ENCODE measurements around the gene ZNF584. TPM values are rescaled to one million over a fixed set of nuclear protein-coding genes. Genes with fewer than 3 reads are reported as not detected.

The ZNF584 gene
- total and polyA plus RNA-seq, 2 experiments from 2014 or later: 2.3 to 8.1 TPM

DNA sequence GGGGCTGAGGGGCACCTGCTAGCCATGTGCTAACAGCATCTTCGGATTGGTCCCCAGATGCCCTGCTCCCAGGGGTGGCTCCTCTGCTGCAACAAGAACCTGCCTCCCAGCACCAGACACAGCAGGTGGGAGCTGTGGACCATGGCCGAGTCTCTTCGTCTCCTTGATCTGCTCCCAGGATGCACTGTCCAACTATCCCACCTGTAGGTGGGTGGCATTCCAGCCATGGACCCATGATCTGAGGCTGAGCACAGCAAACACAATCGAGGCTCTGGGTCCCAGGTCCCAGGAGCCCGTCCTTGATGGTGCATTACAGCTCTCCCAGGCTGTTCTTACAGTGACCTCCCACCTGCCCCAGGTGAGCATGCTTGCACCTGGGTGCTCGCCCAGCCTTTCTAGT lies 29.2 kb upstream of the ZNF584 start:
- Histone ChIP-seq H3K9me2 (ENCODE audit: insufficient read depth) (no peaks in the 10 kb centered on the region), H3K4me1 (ENCODE audit: insufficient read depth) (0 out of 2 replicates have a peak, but pooled peaks cover 7% of the 10 kb centered on the region), H3F3A (replicated peaks; ENCODE audit: low read depth) (0 out of 2 replicates have a peak, but pooled peaks cover 4% of the 10 kb centered on the region), H2AFZ (no peak overlapping the region), H4K20me1 (replicated peaks; ENCODE audit: insufficient read depth) (no peaks in the 10 kb centered on the region), H3K4me2 (no peak overlapping the region), H3K27me3 (ENCODE audit: insufficient read depth) (no peaks in the 10 kb centered on the region), H3K4me3 (no peak overlapping the region), H3K27ac (ENCODE audit: low read depth) (no peak overlapping the region), H3K36me3 (ENCODE audit: insufficient read depth) (no peaks in the 10 kb centered on the region), H3K79me2 (replicated peaks; ENCODE audit: insufficient read depth) (no peaks in the 10 kb centered on the region)
- Mint-ChIP-seq H3K27ac (no peak overlapping the region), H3K4me1 (peaks cover 9% of the 10 kb centered on the region), H3K4me3 (peak overlapping the region; percentile 84), H3K9me3 (no peaks in the 10 kb centered on the region), H3K27me3 (ENCODE audit: insufficient read depth, low read depth, poor library complexity) (peaks cover 24% of the 10 kb centered on the region), H3K36me3 (ENCODE audit: low read depth) (no peaks in the 10 kb centered on the region; the same call in 2 of the 3 replicates)
- no peak for DNase-seq (ENCODE audit: low spot score)
- TF ChIP-seq POLR2AphosphoS5 (IDR thresholded peaks at IDR 0.05; ENCODE audit: low read depth) (no peak), EZH2 (IDR thresholded peaks at IDR 0.05; ENCODE audit: low read depth, unreplicated experiment) (no peak), JUNB (IDR thresholded peaks at IDR 0.05; ENCODE audit: unreplicated experiment) (no peak), ZNF462 (CRISPR knock-in tag; IDR thresholded peaks at IDR 0.05) (no peak), EZH2phosphoT487 (IDR thresholded peaks at IDR 0.05; ENCODE audit: unreplicated experiment) (no peak)
- TF ChIP-seq, protein P1, sequence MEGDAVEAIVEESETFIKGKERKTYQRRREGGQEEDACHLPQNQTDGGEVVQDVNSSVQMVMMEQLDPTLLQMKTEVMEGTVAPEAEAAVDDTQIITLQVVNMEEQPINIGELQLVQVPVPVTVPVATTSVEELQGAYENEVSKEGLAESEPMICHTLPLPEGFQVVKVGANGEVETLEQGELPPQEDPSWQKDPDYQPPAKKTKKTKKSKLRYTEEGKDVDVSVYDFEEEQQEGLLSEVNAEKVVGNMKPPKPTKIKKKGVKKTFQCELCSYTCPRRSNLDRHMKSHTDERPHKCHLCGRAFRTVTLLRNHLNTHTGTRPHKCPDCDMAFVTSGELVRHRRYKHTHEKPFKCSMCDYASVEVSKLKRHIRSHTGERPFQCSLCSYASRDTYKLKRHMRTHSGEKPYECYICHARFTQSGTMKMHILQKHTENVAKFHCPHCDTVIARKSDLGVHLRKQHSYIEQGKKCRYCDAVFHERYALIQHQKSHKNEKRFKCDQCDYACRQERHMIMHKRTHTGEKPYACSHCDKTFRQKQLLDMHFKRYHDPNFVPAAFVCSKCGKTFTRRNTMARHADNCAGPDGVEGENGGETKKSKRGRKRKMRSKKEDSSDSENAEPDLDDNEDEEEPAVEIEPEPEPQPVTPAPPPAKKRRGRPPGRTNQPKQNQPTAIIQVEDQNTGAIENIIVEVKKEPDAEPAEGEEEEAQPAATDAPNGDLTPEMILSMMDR (conservative IDR thresholded peaks at IDR 0.05; ENCODE audit: low read depth in 2 of 2): no peak
- no peak for ATAC-seq

Measured in GM23338 (cell line).